IMR-90 (cell line): ENCODE results near the gene DNMT3B. TPM values are rescaled to one million over a fixed set of nuclear protein-coding genes. Genes with fewer than 3 reads are reported as not detected.

ENCODE experiments used
- ATAC-seq: fragments of 200-7000 bp; cut with Tn5 transposase; 2 replicates; pipeline ENCODE4 v1.9.1; 2020; ENCODE audit warnings: low read depth, mild to moderate bottlenecking, moderate library complexity
- BruUV-seq: library from RNA; stranded (reverse); fragments of 400-500 nt; replicated peaks from 2 replicates; lab custom pipeline; 2021; lab: Mats Ljungman, UMichigan
- CTCF ChIA-PET: fragments of 300-600 bp; formaldehyde crosslinking; extraction: SDS; loops from one replicate; lab custom pipeline; 2021; ENCODE audit warnings: antibody characterized with exemption; lab: Yijun Ruan, JAX
- POLR2A ChIA-PET: fragments of 300-600 bp; sonication (Branson Sonifier 250); formaldehyde crosslinking; loops from one replicate; lab custom pipeline; 2022; ENCODE audit warnings: antibody characterized with exemption; ENCODE audit not compliant: unreplicated experiment; lab: Charles Lee
- DNase-seq: peaks from one replicate; pipeline ENCODE4 v3.0.0; 2013
- H2AFZ ChIP-seq: replicated peaks from 2 replicates; pipeline ENCODE3; 2013; ENCODE audit warnings: low read length, mild to moderate bottlenecking; ENCODE audit not compliant: poor library complexity
- H2AK5ac ChIP-seq: 2 replicates; pipeline ENCODE4 v1.6.1; 2013; ENCODE audit warnings: low read depth, low read length, inconsistent platforms
- H2AK9ac ChIP-seq: replicated peaks from 2 replicates; pipeline ENCODE3; 2013; ENCODE audit warnings: mild to moderate bottlenecking, low read depth, low read length, moderate library complexity; ENCODE audit not compliant: poor library complexity
- H2BK120ac ChIP-seq: 2 replicates; pipeline ENCODE4 v1.6.1; 2013; ENCODE audit warnings: low read depth, low read length, inconsistent platforms
- H2BK15ac ChIP-seq: 3 replicates; pipeline ENCODE4 v1.6.1; 2013; ENCODE audit warnings: low read depth, low read length, inconsistent platforms
- H2BK20ac ChIP-seq: 2 replicates; pipeline ENCODE4 v1.6.1; 2013; ENCODE audit warnings: low read depth, mild to moderate bottlenecking, inconsistent platforms, low read length, moderate library complexity
- H2BK5ac ChIP-seq: 2 replicates; pipeline ENCODE4 v1.6.1; 2013; ENCODE audit warnings: mild to moderate bottlenecking, low read depth, low read length, inconsistent platforms; ENCODE audit not compliant: poor library complexity, severe bottlenecking
- H3K14ac ChIP-seq: replicated peaks from 2 replicates; pipeline ENCODE4 v1.6.1; 2013; ENCODE audit warnings: low read depth, low read length, inconsistent platforms
- H3K18ac ChIP-seq: 2 replicates; pipeline ENCODE4 v1.6.1; 2013; ENCODE audit warnings: low read depth, low read length, control low read depth
- H3K23ac ChIP-seq: 2 replicates; pipeline ENCODE4 v1.6.1; 2013; ENCODE audit warnings: low read depth, low read length, inconsistent platforms
- H3K27ac ChIP-seq: 2 replicates; pipeline ENCODE4 v1.5.1; 2013; ENCODE audit warnings: mild to moderate bottlenecking, control low read depth, low read length; ENCODE audit not compliant: insufficient read depth
- H3K27me3 ChIP-seq: 2 replicates; pipeline ENCODE4 v1.6.1; 2013; ENCODE audit warnings: low read length; ENCODE audit not compliant: control insufficient read depth, insufficient read depth
- H3K36me3 ChIP-seq: 2 replicates; pipeline ENCODE4 v1.6.1; 2013; ENCODE audit warnings: low read length, mixed read lengths; ENCODE audit not compliant: control insufficient read depth, insufficient read depth
- H3K4ac ChIP-seq: 2 replicates; pipeline ENCODE4 v1.6.1; 2013; ENCODE audit warnings: low read depth, low read length, inconsistent platforms
- H3K4me1 ChIP-seq: 2 replicates; pipeline ENCODE4 v1.6.1; 2013; ENCODE audit warnings: low read length, mixed read lengths; ENCODE audit not compliant: control insufficient read depth, insufficient read depth
- H3K4me2 ChIP-seq: 2 replicates; pipeline ENCODE4 v1.6.1; 2013; ENCODE audit warnings: low read depth, mild to moderate bottlenecking, control low read depth, low read length, moderate library complexity
- H3K4me3 ChIP-seq: 2 replicates; pipeline ENCODE4 v1.5.1; 2013; ENCODE audit warnings: low read depth, mild to moderate bottlenecking, control low read depth, low read length, moderate library complexity; ENCODE audit not compliant: insufficient read depth
- H3K56ac ChIP-seq: 2 replicates; pipeline ENCODE4 v1.6.1; 2013; ENCODE audit warnings: low read length, inconsistent platforms; ENCODE audit not compliant: insufficient read depth; ENCODE audit errors: extremely low read depth
- H3K79me1 ChIP-seq, 2 experiments: 2 replicates each; pipeline ENCODE4 v1.6.1; 2013; ENCODE audit warnings: low read length in 2 of 2, inconsistent platforms in 1 of 2, low read depth in 1 of 2
- H3K9ac ChIP-seq: 2 replicates; pipeline ENCODE4 v1.6.1; 2013; ENCODE audit warnings: low read depth, low read length, control low read depth
- H3K9me1 ChIP-seq: 2 replicates; pipeline ENCODE4 v1.6.1; 2013; ENCODE audit warnings: low read length, inconsistent platforms; ENCODE audit not compliant: insufficient read depth
- H3K9me3 ChIP-seq: 2 replicates; pipeline ENCODE4 v1.6.1; 2013; ENCODE audit warnings: low read length; ENCODE audit not compliant: control insufficient read depth, insufficient read depth
- H4K20me1 ChIP-seq: 2 replicates; pipeline ENCODE4 v1.6.1; 2013; ENCODE audit warnings: low read length, inconsistent platforms; ENCODE audit not compliant: insufficient read depth
- H4K5ac ChIP-seq: 2 replicates; pipeline ENCODE4 v1.6.1; 2013; ENCODE audit warnings: mild to moderate bottlenecking, low read depth, low read length, control low read depth
- H4K8ac ChIP-seq, 2 experiments: 2 replicates each; pipeline ENCODE4 v1.6.1; 2013; ENCODE audit warnings: low read depth in 2 of 2, low read length in 2 of 2, control low read depth in 1 of 2, inconsistent platforms in 1 of 2
- H4K91ac ChIP-seq: 2 replicates; pipeline ENCODE4 v1.6.1; 2013; ENCODE audit warnings: low read depth, low read length, inconsistent platforms; ENCODE audit not compliant: insufficient read depth
- BHLHE40 ChIP-seq: fragments of 150-350 bp; IDR thresholded peaks from 2 replicates; pipeline ENCODE4 v1.6.1; 2016; ENCODE audit warnings: mild to moderate bottlenecking, low read depth, low read length
- CEBPB ChIP-seq: IDR thresholded peaks from 2 replicates; pipeline ENCODE4 v1.6.1; 2012; ENCODE audit warnings: low read depth, low read length, improper control_type of control experiment
- CHD1 ChIP-seq: IDR thresholded peaks from 2 replicates; pipeline ENCODE4 v1.6.1; 2012; ENCODE audit warnings: low read depth, low read length, improper control_type of control experiment
- FOS ChIP-seq: fragments of 150-350 bp; IDR thresholded peaks from 2 replicates; pipeline ENCODE4 v1.6.1; 2016; ENCODE audit warnings: low read depth, low read length
- MXI1 ChIP-seq: IDR thresholded peaks from 2 replicates; pipeline ENCODE4 v1.6.1; 2012; ENCODE audit warnings: low read depth, mild to moderate bottlenecking, low read length, moderate library complexity, borderline replicate concordance
- RCOR1 ChIP-seq: IDR thresholded peaks from 2 replicates; pipeline ENCODE4 v1.6.1; 2012; ENCODE audit warnings: mild to moderate bottlenecking, low read length, improper control_type of control experiment; ENCODE audit not compliant: insufficient replicate concordance
- SMC3 ChIP-seq: fragments of 150-350 bp; IDR thresholded peaks from 2 replicates; pipeline ENCODE4 v1.6.1; 2016; ENCODE audit warnings: low read depth, mild to moderate bottlenecking, antibody characterized with exemption, low read length, moderate library complexity
- WGBS, 2 experiments: methylation state at CpG; one replicate each; pipeline versions ENCODE4 v1.1.5 to v1.1.7; 2013; ENCODE audit warnings: missing lambda C conversion rate in 2 of 2; ENCODE audit not compliant: insufficient read length in 1 of 2; ENCODE audit errors: extremely low coverage in 2 of 2; 5-methylcytosine and 5-hydroxymethylcytosine counted together
- dilution Hi-C: fragments of 300-500 bp; cut with HindIII; formaldehyde crosslinking; loops from one replicate; pipeline ENCODE4 v1.14.3; 2018; ENCODE audit warnings: low sequenced_read_pairs; ENCODE audit not compliant: unreplicated experiment
- in situ Hi-C: fragments of 300-500 bp; cut with MboI; formaldehyde crosslinking; loops from 3 replicates; pipeline ENCODE4 v1.14.3; 2019; ENCODE audit warnings: low sequenced_read_pairs, inconsistent platforms, mixed read lengths
- intact Hi-C: fragments of 100-400 bp; cut with micrococcal nuclease; formaldehyde crosslinking; loops from 2 replicates; pipeline ENCODE4 v1.10.0; 2022
- polyA plus RNA-seq, 3 experiments: library from polyadenylated mRNA; depleted of rRNA; stranded (reverse); fragments of >200 nt; gene quantifications; 2 replicates each; pipeline ENCODE4 v1.2.3, GENCODE V29; 2012; ENCODE audit warnings: low replicate concordance in 1 of 3
- total RNA-seq: library from RNA; depleted of rRNA; stranded (reverse); fragments of >200 nt; gene quantifications from 2 replicates; pipeline ENCODE4 v1.2.3, GENCODE V29; 2012
- TF ChIP-seq, protein P1 (sequence below): fragments of 150-350 bp; IDR thresholded peaks from 2 replicates; pipeline ENCODE4 v1.6.1; 2017; ENCODE audit warnings: mild to moderate bottlenecking, antibody characterized with exemption, low read length, low read depth

Gene DNMT3B
- total and polyA plus RNA-seq, 2 of the 4 experiments (the other 2 are of a cell fraction), result 1.3 to 1.9 TPM

DNA sequence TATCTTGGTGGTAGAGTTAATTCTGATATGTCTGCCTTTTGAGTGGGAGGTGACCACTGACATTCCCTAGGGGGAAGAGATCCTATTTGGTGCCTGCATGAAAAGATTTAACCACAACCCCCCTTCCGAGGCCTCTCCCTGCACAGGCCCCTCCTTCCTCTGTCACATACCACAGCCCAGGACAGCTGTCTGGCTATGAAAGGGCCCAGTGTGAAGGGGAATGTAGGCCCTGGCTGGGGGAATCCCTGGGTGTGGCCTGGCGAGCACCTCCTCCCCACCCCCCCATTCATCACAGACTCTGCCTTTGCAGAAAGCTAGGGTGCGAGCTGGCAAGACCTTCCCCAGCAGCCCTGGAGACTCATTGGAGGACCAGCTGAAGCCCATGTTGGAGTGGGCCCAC, 30.1 kb downstream of the DNMT3B start:
- no peak overlapping the region for H3K18ac ChIP-seq
- DNase-seq, result peak; percentile 23
- peak; percentile 49 for ATAC-seq
- no peaks in the 10 kb centered on the region; the same call in 1 of the 2 replicates for H4K20me1 ChIP-seq
- TF ChIP-seq SMC3, result no peak
- no peak for TF ChIP-seq MXI1
- TF ChIP-seq, protein P1, sequence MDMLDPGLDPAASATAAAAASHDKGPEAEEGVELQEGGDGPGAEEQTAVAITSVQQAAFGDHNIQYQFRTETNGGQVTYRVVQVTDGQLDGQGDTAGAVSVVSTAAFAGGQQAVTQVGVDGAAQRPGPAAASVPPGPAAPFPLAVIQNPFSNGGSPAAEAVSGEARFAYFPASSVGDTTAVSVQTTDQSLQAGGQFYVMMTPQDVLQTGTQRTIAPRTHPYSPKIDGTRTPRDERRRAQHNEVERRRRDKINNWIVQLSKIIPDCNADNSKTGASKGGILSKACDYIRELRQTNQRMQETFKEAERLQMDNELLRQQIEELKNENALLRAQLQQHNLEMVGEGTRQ, result no peak
- TF ChIP-seq RCOR1, result no peak
- no peak for TF ChIP-seq CHD1
- TF ChIP-seq FOS, result no peak
- no peak for TF ChIP-seq BHLHE40
- TF ChIP-seq CEBPB, result no peak
- in situ Hi-C loops, result no loop called here
- no peak overlapping the region for H3K27ac ChIP-seq
- no peak overlapping the region for H2BK20ac ChIP-seq
- no peak overlapping the region for H4K5ac ChIP-seq
- no CpG with 5 or more reads among the region's 3 CpGs for WGBS, 2 experiments
- H3K56ac ChIP-seq, result no peak overlapping the region
- H2AK5ac ChIP-seq, result no peak overlapping the region
- H2BK120ac ChIP-seq, result no peak overlapping the region
- H3K36me3 ChIP-seq, result peaks cover 1% of the 10 kb centered on the region; the same call in 1 of the 2 replicates
- H3K14ac ChIP-seq, result no peak overlapping the region
- H2AFZ ChIP-seq, result no peak overlapping the region
- no peak overlapping the region for H3K4me2 ChIP-seq
- no peak overlapping the region for H4K91ac ChIP-seq
- H3K4ac ChIP-seq, result no peak overlapping the region
- no peak overlapping the region for H4K8ac ChIP-seq
- H3K4me3 ChIP-seq, result no peak overlapping the region
- 0 out of 4 replicates have a peak, but pooled peaks cover 0 to 3% of the 10 kb centered on the region in 2 experiments for H3K79me1 ChIP-seq
- H3K9me1 ChIP-seq, result peaks cover 4% of the 10 kb centered on the region; the same call in 1 of the 2 replicates
- POLR2A ChIA-PET, result interaction anchor here (0.6 kb wide), 1 partner anchor 97 kb away, joined by 5 read pairs; no protein-coding TSS in a partner anchor
- H3K4me1 ChIP-seq, result peaks cover 6% of the 10 kb centered on the region; the same call in 1 of the 2 replicates
- no peak overlapping the region for H3K23ac ChIP-seq
- intact Hi-C loops, result no loop called here
- CTCF ChIA-PET, result interaction anchor here (0.8 kb wide), 1 partner anchor 153 kb away, joined by 3 read pairs; no protein-coding TSS in a partner anchor
- no peaks in the 10 kb centered on the region for H3K9me3 ChIP-seq
- dilution Hi-C loops, result no loop called here
- no TSS peak for BruUV-seq
- H3K9ac ChIP-seq, result no peak overlapping the region
- no peak overlapping the region for H2BK5ac ChIP-seq
- no peaks in the 10 kb centered on the region for H3K27me3 ChIP-seq
- H2AK9ac ChIP-seq, result peak overlapping the region; percentile 3
- H2BK15ac ChIP-seq, result no peak overlapping the region
